SIG-M5 (cell line): ENCODE measurements around the gene DYNC1H1.
"Not testable (repeated sequence)": the region's sequence is repeated elsewhere in the genome, so short reads cannot be mapped to it uniquely, and the experiment has no call there.

Experiments
- DNase-seq: peaks from one replicate; lab custom pipeline; 2025; lab: John Stamatoyannopoulos, UW

The DYNC1H1 gene

GRCh38 chr14:102063808-102064429 lies 99.5 kb downstream of the DYNC1H1 start:
- no peak for DNase-seq

GRCh38 chr14:102064590-102064989 lies 100.2 kb downstream of the DYNC1H1 start:
- DNase-seq = not testable (repeated sequence)

GRCh38 chr14:102066041-102066451 lies 101.7 kb downstream of the DYNC1H1 start:
- DNase-seq = no peak

- no peak for DNase-seq
These were observed 107.1 kb downstream of the DYNC1H1 start for GRCh38 chr14:102071283-102071998.

GRCh38 chr14:102074415-102074964 lies 110.1 kb downstream of the DYNC1H1 start:
- DNase-seq = no peak

- no peak for DNase-seq
These were observed 110.8 kb downstream of the DYNC1H1 start for GRCh38 chr14:102075155-102075554.

- DNase-seq = no peak
These were observed 113.0 kb downstream of the DYNC1H1 start for GRCh38 chr14:102077382-102077709.

- DNase-seq = not testable (repeated sequence)
These were observed 114.0 kb downstream of the DYNC1H1 start for GRCh38 chr14:102078361-102078791.

- no peak for DNase-seq
These were observed 114.7 kb downstream of the DYNC1H1 start for GRCh38 chr14:102078831-102079699.

GRCh38 chr14:102079700-102079979 lies 115.3 kb downstream of the DYNC1H1 start:
- no peak for DNase-seq

GRCh38 chr14:102080183-102081080 lies 116.1 kb downstream of the DYNC1H1 start:
- no peak for DNase-seq

- no peak for DNase-seq
These were observed 117.1 kb downstream of the DYNC1H1 start for GRCh38 chr14:102081231-102082080.

GRCh38 chr14:102084522-102084921 lies 120.1 kb downstream of the DYNC1H1 start:
- DNase-seq = not testable (repeated sequence)

- DNase-seq = no peak
These were observed 120.6 kb downstream of the DYNC1H1 start for GRCh38 chr14:102084931-102085330.

- no peak for DNase-seq
These were observed 121.1 kb downstream of the DYNC1H1 start for GRCh38 chr14:102085488-102085887.

GRCh38 chr14:102085948-102086708 lies 121.8 kb downstream of the DYNC1H1 start:
- DNase-seq = no peak

- DNase-seq = no peak
These were observed 122.3 kb downstream of the DYNC1H1 start for GRCh38 chr14:102086709-102086971.

GRCh38 chr14:102086972-102087761 lies 122.8 kb downstream of the DYNC1H1 start, which contains the start of gene HSP90AA1:
TSS of gene HSP90AA1 (minus strand) at chr14:102087044. CDS start at chr14:102086378, 666 bp downstream.
- peak; percentile 16 for DNase-seq

GRCh38 chr14:102087762-102088011 lies 123.3 kb downstream of the DYNC1H1 start:
- no peak for DNase-seq
